Measurements from ENCODE around the gene EHD4.

DNA sequence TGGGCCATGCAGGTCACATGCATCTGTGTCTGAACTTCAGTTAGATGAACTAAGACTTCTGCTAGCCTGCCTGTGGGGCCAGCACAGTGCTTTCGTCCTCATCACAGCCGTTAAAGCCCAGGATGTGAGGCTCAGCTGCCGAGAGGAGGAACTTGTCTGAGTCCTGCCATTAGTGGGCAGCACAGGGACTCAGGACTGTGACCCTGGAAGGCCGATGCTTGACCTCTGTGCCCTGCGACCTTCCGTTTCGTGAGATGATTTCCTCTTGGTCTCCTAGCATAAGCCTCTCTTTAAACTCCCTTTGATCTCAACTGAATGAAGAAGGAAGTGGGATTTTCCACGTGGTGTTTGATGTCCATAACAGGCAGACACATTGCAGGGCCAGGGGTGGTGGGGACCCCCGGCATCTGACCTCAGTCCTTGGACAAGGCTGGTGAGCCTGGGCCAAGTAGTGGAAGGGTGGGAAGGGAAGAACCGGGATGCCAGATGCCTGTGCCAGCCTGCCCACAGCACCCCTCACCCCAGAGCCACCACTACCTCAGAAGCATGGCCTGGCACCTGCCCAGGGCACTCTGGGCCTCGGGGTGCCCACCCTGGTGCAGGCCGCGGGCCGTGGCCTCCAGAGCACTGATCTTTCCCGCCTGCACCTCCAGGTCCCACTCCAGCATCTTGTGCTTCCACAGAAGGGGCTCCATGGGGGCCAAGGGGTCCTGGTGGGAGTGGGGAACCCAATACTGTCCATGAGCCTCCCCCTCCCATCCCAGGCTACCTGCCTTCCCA lies 112.1 kb downstream of the EHD4 start:
- TF ChIP-seq CTCF (IDR thresholded peaks at IDR 0.05; ENCODE audit: low read length) (no peak), EZH2 (IDR thresholded peaks at IDR 0.05; ENCODE audit: borderline replicate concordance, low read length) (no peak)
